ENCODE measurements around the gene COL28A1. TPM values are rescaled to one million over a fixed set of nuclear protein-coding genes. Genes with fewer than 3 reads are reported as not detected.

Gene COL28A1
- polyA plus RNA-seq, 4 donors: 1.1 to 3.1 (median 1.5) TPM

- Histone ChIP-seq H3K27me3 (ENCODE audit: control insufficient read depth in 3 of 3, insufficient read depth in 3 of 3, low read length in 3 of 3) (no peaks in the 10 kb centered on the region), H3K36me3 (ENCODE audit: control insufficient read depth in 3 of 3, insufficient read depth in 2 of 3, low read depth in 1 of 3, low read length in 3 of 3) (no peaks in the 10 kb centered on the region), H3K9me3 (ENCODE audit: control insufficient read depth in 2 of 2, insufficient read depth in 1 of 2, low read depth in 1 of 2, low read length in 1 of 2) (no peaks in the 10 kb centered on the region), H3K4me3 (ENCODE audit: low read depth in 1 of 3, low read length in 3 of 3) (no peak overlapping the region), H3K4me1 (ENCODE audit: control insufficient read depth in 3 of 3, insufficient read depth in 2 of 3, low read depth in 1 of 3, low read length in 2 of 3) (no peaks in the 10 kb centered on the region), H3K27ac (ENCODE audit: low read depth in 1 of 3, low read length in 2 of 3) (peak overlapping the region in 1 of 3 donors; percentile 17)
- 64 to 81% (median 72%) methylated on average over 6 of the region's 6 CpGs for WGBS, 3 donors
- DNase-seq (no peak), FAIRE-seq (no peak)
Measured at GRCh38 chr7:7505915-7506314, 29.8 kb downstream of the COL28A1 start.

- WGBS, 3 donors: 11 to 53% (median 37%) methylated on average over 3 of the region's 3 CpGs
- peak in 1 of 2 donors; percentile 36 for DNase-seq
- no peak for FAIRE-seq
- Histone ChIP-seq H3K4me3 (ENCODE audit: low read depth in 1 of 3, low read length in 3 of 3) (no peak overlapping the region), H3K9me3 (ENCODE audit: control insufficient read depth in 2 of 2, insufficient read depth in 1 of 2, low read depth in 1 of 2, low read length in 1 of 2) (no peaks in the 10 kb centered on the region), H3K36me3 (ENCODE audit: control insufficient read depth in 3 of 3, insufficient read depth in 2 of 3, low read depth in 1 of 3, low read length in 3 of 3) (no peaks in the 10 kb centered on the region), H3K27me3 (ENCODE audit: control insufficient read depth in 3 of 3, insufficient read depth in 3 of 3, low read length in 3 of 3) (no peaks in the 10 kb centered on the region), H3K4me1 (ENCODE audit: control insufficient read depth in 3 of 3, insufficient read depth in 2 of 3, low read depth in 1 of 3, low read length in 2 of 3) (no peaks in the 10 kb centered on the region), H3K27ac (ENCODE audit: low read depth in 1 of 3, low read length in 2 of 3) (no peak overlapping the region)
Measured at GRCh38 chr7:7504910-7505704, 30.6 kb downstream of the COL28A1 start.

GRCh38 chr7:7499892-7500291 is 35.8 kb downstream of the COL28A1 start:
- WGBS, 3 donors: 62 to 89% (median 82%) methylated on average over 2 of the region's 2 CpGs
- Histone ChIP-seq H3K27me3 (ENCODE audit: control insufficient read depth in 3 of 3, insufficient read depth in 3 of 3, low read length in 3 of 3) (no peaks in the 10 kb centered on the region), H3K9me3 (ENCODE audit: control insufficient read depth in 2 of 2, insufficient read depth in 1 of 2, low read depth in 1 of 2, low read length in 1 of 2) (no peaks in the 10 kb centered on the region), H3K4me1 (ENCODE audit: control insufficient read depth in 3 of 3, insufficient read depth in 2 of 3, low read depth in 1 of 3, low read length in 2 of 3) (no peaks in the 10 kb centered on the region), H3K4me3 (ENCODE audit: low read depth in 1 of 3, low read length in 3 of 3) (no peak overlapping the region), H3K36me3 (ENCODE audit: control insufficient read depth in 3 of 3, insufficient read depth in 2 of 3, low read depth in 1 of 3, low read length in 3 of 3) (no peaks in the 10 kb centered on the region), H3K27ac (ENCODE audit: low read depth in 1 of 3, low read length in 2 of 3) (no peak overlapping the region)
- FAIRE-seq (no peak), DNase-seq (no peak)

DNA sequence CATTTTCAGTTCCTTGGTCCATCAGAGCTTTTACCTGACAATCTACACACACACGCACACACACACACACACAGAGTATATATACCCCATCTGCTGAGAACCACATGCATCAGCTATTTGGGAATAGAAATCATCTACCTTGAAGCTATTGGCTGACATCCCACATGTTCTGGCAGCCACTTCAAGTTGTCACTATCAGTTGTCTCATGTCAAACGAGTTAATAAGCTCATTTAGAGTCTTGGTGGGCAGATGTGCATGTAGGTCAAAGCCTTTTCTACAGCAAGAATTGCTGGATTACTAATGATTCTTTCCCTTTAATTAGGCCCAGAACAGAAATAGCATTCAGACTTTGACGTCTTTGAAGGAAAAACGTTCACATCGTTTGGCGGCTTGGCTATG is 36.8 kb downstream of the COL28A1 start:
- 58 to 73% (median 72%) methylated on average over 6 of the region's 6 CpGs for WGBS, 3 donors
- no peak for FAIRE-seq
- no peaks in the 10 kb centered on the region for H3K27me3 ChIP-seq (ENCODE audit: control insufficient read depth in 3 of 3, insufficient read depth in 3 of 3, low read length in 3 of 3)
- no peak overlapping the region for H3K27ac ChIP-seq (ENCODE audit: low read depth in 1 of 3, low read length in 2 of 3)
- H3K4me3 ChIP-seq (ENCODE audit: low read depth in 1 of 3, low read length in 3 of 3): no peak overlapping the region
- no peaks in the 10 kb centered on the region for H3K36me3 ChIP-seq (ENCODE audit: control insufficient read depth in 3 of 3, insufficient read depth in 2 of 3, low read depth in 1 of 3, low read length in 3 of 3)
- DNase-seq: no peak
- H3K4me1 ChIP-seq (ENCODE audit: control insufficient read depth in 3 of 3, insufficient read depth in 2 of 3, low read depth in 1 of 3, low read length in 2 of 3): no peaks in the 10 kb centered on the region
- no peaks in the 10 kb centered on the region for H3K9me3 ChIP-seq (ENCODE audit: control insufficient read depth in 2 of 2, insufficient read depth in 1 of 2, low read depth in 1 of 2, low read length in 1 of 2)

- H3K27ac ChIP-seq (ENCODE audit: low read depth in 1 of 3, low read length in 2 of 3): no peak overlapping the region
- no peak for FAIRE-seq
- no peaks in the 10 kb centered on the region for H3K36me3 ChIP-seq (ENCODE audit: control insufficient read depth in 3 of 3, insufficient read depth in 2 of 3, low read depth in 1 of 3, low read length in 3 of 3)
- H3K27me3 ChIP-seq (ENCODE audit: control insufficient read depth in 3 of 3, insufficient read depth in 3 of 3, low read length in 3 of 3): no peaks in the 10 kb centered on the region
- no peaks in the 10 kb centered on the region for H3K9me3 ChIP-seq (ENCODE audit: control insufficient read depth in 2 of 2, insufficient read depth in 1 of 2, low read depth in 1 of 2, low read length in 1 of 2)
- no peak for DNase-seq
- no peak overlapping the region for H3K4me3 ChIP-seq (ENCODE audit: low read depth in 1 of 3, low read length in 3 of 3)
- peaks cover 0 to 7% (median 1%) of the 10 kb centered on the region in 3 donors for H3K4me1 ChIP-seq (ENCODE audit: control insufficient read depth in 3 of 3, insufficient read depth in 2 of 3, low read depth in 1 of 3, low read length in 2 of 3)
- WGBS, 3 donors: 72 to 86% (median 85%) methylated on average over 2 of the region's 2 CpGs
Measured at GRCh38 chr7:7496311-7496710, 39.4 kb downstream of the COL28A1 start.

GRCh38 chr7:7495171-7495570 is 40.5 kb downstream of the COL28A1 start:
- 36 to 47% (median 40%) methylated on average over 1 of the region's 1 CpG for WGBS, 3 donors
- FAIRE-seq: no peak

GRCh38 chr7:7491044-7491443 is 44.6 kb downstream of the COL28A1 start:
- Histone ChIP-seq H3K27ac (ENCODE audit: low read depth in 1 of 3, low read length in 2 of 3) (no peak overlapping the region), H3K4me1 (ENCODE audit: control insufficient read depth in 3 of 3, insufficient read depth in 2 of 3, low read depth in 1 of 3, low read length in 2 of 3) (peaks cover 0 to 7% (median 1%) of the 10 kb centered on the region in 3 donors), H3K4me3 (ENCODE audit: low read depth in 1 of 3, low read length in 3 of 3) (no peak overlapping the region), H3K36me3 (ENCODE audit: control insufficient read depth in 3 of 3, insufficient read depth in 2 of 3, low read depth in 1 of 3, low read length in 3 of 3) (no peaks in the 10 kb centered on the region), H3K27me3 (ENCODE audit: control insufficient read depth in 3 of 3, insufficient read depth in 3 of 3, low read length in 3 of 3) (peaks cover 0 to 2% (median 0%) of the 10 kb centered on the region in 3 donors), H3K9me3 (ENCODE audit: control insufficient read depth in 2 of 2, insufficient read depth in 1 of 2, low read depth in 1 of 2, low read length in 1 of 2) (peaks cover 0 to 6% of the 10 kb centered on the region in 2 donors)
- DNase-seq (no peak), FAIRE-seq (no peak)
- WGBS, 3 donors: 78 to 90% (median 83%) methylated on average over 3 of the region's 3 CpGs

More at GRCh38 chr7:7495171-7495570, 40.5 kb downstream of the COL28A1 start:
- Histone ChIP-seq H3K27me3 (ENCODE audit: control insufficient read depth in 3 of 3, insufficient read depth in 3 of 3, low read length in 3 of 3) (no peaks in the 10 kb centered on the region), H3K27ac (ENCODE audit: low read depth in 1 of 3, low read length in 2 of 3) (no peak overlapping the region), H3K4me3 (ENCODE audit: low read depth in 1 of 3, low read length in 3 of 3) (no peak overlapping the region), H3K9me3 (ENCODE audit: control insufficient read depth in 2 of 2, insufficient read depth in 1 of 2, low read depth in 1 of 2, low read length in 1 of 2) (no peaks in the 10 kb centered on the region), H3K36me3 (ENCODE audit: control insufficient read depth in 3 of 3, insufficient read depth in 2 of 3, low read depth in 1 of 3, low read length in 3 of 3) (no peaks in the 10 kb centered on the region), H3K4me1 (ENCODE audit: control insufficient read depth in 3 of 3, insufficient read depth in 2 of 3, low read depth in 1 of 3, low read length in 2 of 3) (peaks cover 0 to 7% (median 1%) of the 10 kb centered on the region in 3 donors)
- DNase-seq: no peak

- WGBS, 3 donors: 60 to 80% (median 71%) methylated on average over 2 of the region's 2 CpGs
- peaks cover 0 to 6% of the 10 kb centered on the region in 2 donors for H3K9me3 ChIP-seq (ENCODE audit: control insufficient read depth in 2 of 2, insufficient read depth in 1 of 2, low read depth in 1 of 2, low read length in 1 of 2)
- H3K27ac ChIP-seq (ENCODE audit: low read depth in 1 of 3, low read length in 2 of 3): no peak overlapping the region
- H3K27me3 ChIP-seq (ENCODE audit: control insufficient read depth in 3 of 3, insufficient read depth in 3 of 3, low read length in 3 of 3): peaks cover 0 to 2% (median 0%) of the 10 kb centered on the region in 3 donors
- FAIRE-seq (no peak), DNase-seq (peak in 1 of 2 donors; percentile 31)
- no peak overlapping the region for H3K4me3 ChIP-seq (ENCODE audit: low read depth in 1 of 3, low read length in 3 of 3)
- no peaks in the 10 kb centered on the region for H3K36me3 ChIP-seq (ENCODE audit: control insufficient read depth in 3 of 3, insufficient read depth in 2 of 3, low read depth in 1 of 3, low read length in 3 of 3)
- peaks cover 0 to 7% (median 1%) of the 10 kb centered on the region in 3 donors for H3K4me1 ChIP-seq (ENCODE audit: control insufficient read depth in 3 of 3, insufficient read depth in 2 of 3, low read depth in 1 of 3, low read length in 2 of 3)
Measured at GRCh38 chr7:7490003-7490402, 45.7 kb downstream of the COL28A1 start.
